Endothelial cell of umbilical vein (primary cell): ENCODE data around the gene CACNA2D1. TPM values are rescaled to one million over a fixed set of nuclear protein-coding genes. Genes with fewer than 3 reads are reported as not detected.

Experiments used
- BruUV-seq: library from RNA; stranded (reverse); fragments of 400-500 nt; replicated peaks from 2 replicates; lab custom pipeline; 2021; lab: Mats Ljungman, UMichigan
- CTCF ChIA-PET: fragments of 300-600, 350-600 bp; sonication (Branson Sonifier 250); formaldehyde crosslinking; loops from one replicate; lab custom pipeline; 2021; ENCODE audit warnings: antibody characterized with exemption, inconsistent platforms; lab: Charles Lee
- POLR2A ChIA-PET: fragments of 300-600, 350-600 bp; sonication (Branson Sonifier 250); formaldehyde crosslinking; loops from one replicate; lab custom pipeline; 2021; ENCODE audit warnings: antibody characterized with exemption, inconsistent platforms; lab: Charles Lee
- DNase-seq: peaks from one replicate; pipeline ENCODE4 v3.0.0-alpha.2; 2011; ENCODE audit warnings: low read depth, low spot score
- FAIRE-seq: peaks from 2 replicates; lab custom pipeline; 2011; peaks lifted over from hg19 to GRCh38; lab: Jason Lieb, UNC
- H2AFZ ChIP-seq: 2 replicates; pipeline ENCODE4 v1.6.0; 2012; ENCODE audit warnings: low read depth, low read length, control low read depth, inconsistent platforms
- H3K27ac ChIP-seq: 2 replicates; pipeline ENCODE4 v1.5.1; 2011; ENCODE audit warnings: low read depth, mild to moderate bottlenecking, control low read depth, low read length, moderate library complexity; ENCODE audit not compliant: insufficient read depth
- H3K27me3 ChIP-seq, 2 experiments: 2 replicates each; pipeline versions ENCODE4 v1.6.0 to v1.6.1; 2011; ENCODE audit warnings: low read length in 2 of 2, mixed read lengths in 1 of 2; ENCODE audit not compliant: control insufficient read depth in 2 of 2, insufficient read depth in 2 of 2
- H3K36me3 ChIP-seq, 2 experiments: 2 replicates in 1 of 2; 3 replicates in 1 of 2; pipeline ENCODE4 v1.5.1; 2011; ENCODE audit warnings: low read length in 2 of 2, mild to moderate bottlenecking in 1 of 2, moderate library complexity in 1 of 2; ENCODE audit not compliant: control insufficient read depth in 2 of 2, insufficient read depth in 2 of 2; ENCODE audit errors: extremely low read depth in 1 of 2
- H3K4me1 ChIP-seq: 3 replicates; pipeline ENCODE4 v1.5.1; 2011; ENCODE audit warnings: mild to moderate bottlenecking, low read length; ENCODE audit not compliant: control insufficient read depth, insufficient read depth; ENCODE audit errors: extremely low read depth
- H3K4me2 ChIP-seq: 2 replicates; pipeline ENCODE4 v1.6.1; 2011; ENCODE audit warnings: low read length, control low read depth, mixed read lengths; ENCODE audit not compliant: insufficient read depth
- H3K4me3 ChIP-seq, 3 experiments: fragments of 200-600 bp in 1 of 3; sonication (generic), shearing (Covaris generic) in 1 of 3; replicated peaks in 1 of 3; 2 replicates each; pipeline ENCODE4 v1.5.1; 2011 to 2016; ENCODE audit warnings: control low read depth in 3 of 3, low read length in 3 of 3, mild to moderate bottlenecking in 2 of 3, inconsistent platforms in 1 of 3, low read depth in 1 of 3, moderate library complexity in 1 of 3; ENCODE audit not compliant: insufficient read depth in 1 of 3
- H3K79me2 ChIP-seq: 2 replicates; pipeline ENCODE4 v1.6.0; 2012; ENCODE audit warnings: low read length, inconsistent platforms; ENCODE audit not compliant: control insufficient read depth, insufficient read depth
- H3K9ac ChIP-seq: replicated peaks from 2 replicates; pipeline ENCODE3; 2011; ENCODE audit warnings: low read length, control low read depth; ENCODE audit not compliant: insufficient read depth; ENCODE audit errors: extremely low read depth
- H3K9me1 ChIP-seq: replicated peaks from 3 replicates; pipeline ENCODE4 v1.6.0; 2011; ENCODE audit warnings: mild to moderate bottlenecking, low read length; ENCODE audit not compliant: control insufficient read depth, insufficient read depth; ENCODE audit errors: extremely low read depth
- H3K9me3 ChIP-seq: replicated peaks from 2 replicates; pipeline ENCODE4 v1.5.1; 2012; ENCODE audit warnings: low read length, inconsistent platforms; ENCODE audit not compliant: control insufficient read depth, insufficient read depth
- H4K20me1 ChIP-seq: replicated peaks from 2 replicates; pipeline ENCODE3; 2011; ENCODE audit warnings: mild to moderate bottlenecking, low read length; ENCODE audit not compliant: control insufficient read depth, insufficient read depth; ENCODE audit errors: extremely low read depth
- EZH2 ChIP-seq: IDR thresholded peaks from 2 replicates; pipeline ENCODE4 v1.6.1; 2012; ENCODE audit warnings: borderline replicate concordance, low read depth, mild to moderate bottlenecking, moderate library complexity, low read length, inconsistent platforms; ENCODE audit not compliant: severe bottlenecking
- FOS ChIP-seq: IDR thresholded peaks from 2 replicates; pipeline ENCODE4 v1.6.1; 2011; ENCODE audit warnings: mild to moderate bottlenecking, low read length, moderate library complexity, borderline replicate concordance; ENCODE audit not compliant: insufficient read depth
- GATA2 ChIP-seq: IDR thresholded peaks from 2 replicates; pipeline ENCODE4 v1.7.0; 2011; ENCODE audit warnings: low read depth, mild to moderate bottlenecking, moderate library complexity, mixed read lengths, low read length; ENCODE audit not compliant: insufficient read length, insufficient read depth
- JUN ChIP-seq: IDR thresholded peaks from 2 replicates; pipeline ENCODE4 v1.6.1; 2011; ENCODE audit warnings: borderline replicate concordance, low read depth; ENCODE audit not compliant: insufficient read length, insufficient read depth
- MYC ChIP-seq: IDR thresholded peaks from one replicate; pipeline ENCODE4 v1.6.1; 2011; ENCODE audit warnings: mild to moderate bottlenecking, low read depth, low read length
- POLR2A ChIP-seq: IDR thresholded peaks from 2 replicates; pipeline ENCODE4 v1.6.1; 2012; ENCODE audit warnings: low read depth, mild to moderate bottlenecking, control low read depth, low read length
- POLR2AphosphoS5 ChIP-seq: IDR thresholded peaks from 2 replicates; pipeline ENCODE4 v1.6.1; 2012; ENCODE audit warnings: low read depth, mild to moderate bottlenecking, control low read depth, low read length, moderate library complexity; ENCODE audit not compliant: insufficient read depth
- dilution Hi-C: fragments of 300-500 bp; cut with MboI; formaldehyde crosslinking; loops from one replicate; pipeline ENCODE4 v1.15.0; 2019; ENCODE audit warnings: low sequenced_read_pairs; ENCODE audit not compliant: extremely low pct_ligation_motif_present
- intact Hi-C: fragments of 100-400 bp; cut with micrococcal nuclease; formaldehyde crosslinking; loops from one replicate; pipeline ENCODE4 v1.10.0; 2022
- polyA plus RNA-seq, 4 experiments: library from polyadenylated mRNA; depleted of rRNA in 3 of 4; stranded (reverse) in 3 of 4; unstranded in 1 of 4; fragments of >200 nt; gene quantifications; 2 replicates each; pipeline versions ENCODE4 v1.2.1 to v1.2.3, GENCODE V29; 2011 to 2012; ENCODE audit warnings: missing spikeins in 1 of 4
- total RNA-seq: library from RNA; stranded (reverse); gene quantifications from 2 replicates; pipeline ENCODE4 v1.2.3, GENCODE V29; 2021
- TF ChIP-seq, protein P1 (sequence below), 2 donors: IDR thresholded peaks; 1 replicate in 1 of 2; 2 replicates in 1 of 2; pipeline ENCODE4 v1.5.1; 2011; ENCODE audit warnings: low read length in 2 of 2, mild to moderate bottlenecking in 2 of 2, moderate library complexity in 2 of 2, control low read depth in 1 of 2, inconsistent platforms in 1 of 2, low read depth in 1 of 2; ENCODE audit not compliant: insufficient read depth in 1 of 2; ENCODE audit errors: extremely low read depth in 1 of 2
- TF ChIP-seq, protein P2 (sequence below): IDR thresholded peaks from 2 replicates; pipeline ENCODE4 v1.6.1; 2011; ENCODE audit not compliant: insufficient read depth, insufficient read length

Gene CACNA2D1
- total and polyA plus RNA-seq, 2 donors (not counting 3 experiments of a cell fraction or from before 2014, with no cell fraction given): 4.1 to 38.6 TPM

DNA sequence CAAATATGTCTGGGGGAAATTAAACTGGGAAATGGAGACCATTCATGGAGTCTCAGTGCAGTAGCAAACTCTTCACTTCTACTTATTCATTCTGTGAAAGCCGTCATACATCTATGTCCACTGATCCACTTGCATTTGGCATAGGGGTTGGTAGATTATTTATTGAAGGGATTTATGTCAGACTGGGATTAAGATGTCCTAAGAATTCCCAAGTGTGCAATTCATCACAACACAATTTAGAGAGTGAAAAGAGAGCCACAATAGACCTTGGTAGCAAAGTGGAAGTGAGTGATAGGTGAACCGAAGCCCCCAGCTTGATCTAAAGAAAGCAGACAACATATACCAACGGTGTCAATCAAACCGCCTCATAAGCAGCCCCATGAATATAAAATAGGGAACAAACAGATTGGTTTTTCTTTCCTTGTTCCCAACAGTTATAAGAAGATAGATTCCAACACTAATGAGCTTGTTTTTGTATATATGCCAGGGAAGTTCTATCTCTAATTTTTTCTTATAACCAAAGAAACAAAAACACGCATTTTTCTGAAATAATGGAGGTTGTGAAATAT, 234.3 kb downstream of the CACNA2D1 start:
- H3K27me3 ChIP-seq: no peaks in the 10 kb centered on the region
- H2AFZ ChIP-seq: no peak overlapping the region
- TF ChIP-seq FOS (no peak), EZH2 (no peak), POLR2AphosphoS5 (no peak), GATA2 (no peak), POLR2A (no peak), JUN (no peak), MYC (no peak)
- TF ChIP-seq, protein P1, sequence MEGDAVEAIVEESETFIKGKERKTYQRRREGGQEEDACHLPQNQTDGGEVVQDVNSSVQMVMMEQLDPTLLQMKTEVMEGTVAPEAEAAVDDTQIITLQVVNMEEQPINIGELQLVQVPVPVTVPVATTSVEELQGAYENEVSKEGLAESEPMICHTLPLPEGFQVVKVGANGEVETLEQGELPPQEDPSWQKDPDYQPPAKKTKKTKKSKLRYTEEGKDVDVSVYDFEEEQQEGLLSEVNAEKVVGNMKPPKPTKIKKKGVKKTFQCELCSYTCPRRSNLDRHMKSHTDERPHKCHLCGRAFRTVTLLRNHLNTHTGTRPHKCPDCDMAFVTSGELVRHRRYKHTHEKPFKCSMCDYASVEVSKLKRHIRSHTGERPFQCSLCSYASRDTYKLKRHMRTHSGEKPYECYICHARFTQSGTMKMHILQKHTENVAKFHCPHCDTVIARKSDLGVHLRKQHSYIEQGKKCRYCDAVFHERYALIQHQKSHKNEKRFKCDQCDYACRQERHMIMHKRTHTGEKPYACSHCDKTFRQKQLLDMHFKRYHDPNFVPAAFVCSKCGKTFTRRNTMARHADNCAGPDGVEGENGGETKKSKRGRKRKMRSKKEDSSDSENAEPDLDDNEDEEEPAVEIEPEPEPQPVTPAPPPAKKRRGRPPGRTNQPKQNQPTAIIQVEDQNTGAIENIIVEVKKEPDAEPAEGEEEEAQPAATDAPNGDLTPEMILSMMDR (IDR thresholded peaks at IDR 0.05; ENCODE audit: extremely low read depth in 1 of 2, insufficient read depth in 1 of 2, low read depth in 1 of 2, low read length in 2 of 2): no peak
- TF ChIP-seq, protein P2, sequence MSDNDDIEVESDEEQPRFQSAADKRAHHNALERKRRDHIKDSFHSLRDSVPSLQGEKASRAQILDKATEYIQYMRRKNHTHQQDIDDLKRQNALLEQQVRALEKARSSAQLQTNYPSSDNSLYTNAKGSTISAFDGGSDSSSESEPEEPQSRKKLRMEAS: no peak
- no peak for FAIRE-seq
- dilution Hi-C loops: no loop called here
- H3K4me2 ChIP-seq: no peak overlapping the region
- no peaks in the 10 kb centered on the region for H3K36me3 ChIP-seq
- no peak overlapping the region for H3K9ac ChIP-seq
- no peaks in the 10 kb centered on the region for H3K9me3 ChIP-seq
- H3K4me3 ChIP-seq: no peak overlapping the region
- no peaks in the 10 kb centered on the region for H3K79me2 ChIP-seq
- H3K27ac ChIP-seq: no peak overlapping the region
- BruUV-seq: no TSS peak
- CTCF ChIA-PET: interaction anchor here (1.1 to 2.2 kb wide), 2 partner anchors 10 to 25 kb away, joined by 4 to 5 read pairs; no protein-coding TSS in a partner anchor
- H4K20me1 ChIP-seq: no peaks in the 10 kb centered on the region
- intact Hi-C loops: no loop called here
- H3K4me1 ChIP-seq: no peaks in the 10 kb centered on the region
- H3K9me1 ChIP-seq: no peaks in the 10 kb centered on the region
- POLR2A ChIA-PET: no interaction called here
- no peak for DNase-seq
